IMR-90 (cell line): Measurements from ENCODE around the gene MGRN1. TPM values are rescaled to one million over a fixed set of nuclear protein-coding genes. Genes with fewer than 3 reads are reported as not detected.

ENCODE experiments used
- ATAC-seq: fragments of 200-7000 bp; cut with Tn5 transposase; 2 replicates; pipeline ENCODE4 v1.9.1; 2020; ENCODE audit warnings: low read depth, mild to moderate bottlenecking, moderate library complexity
- BruUV-seq: library from RNA; stranded (reverse); fragments of 400-500 nt; replicated peaks from 2 replicates; lab custom pipeline; 2021; lab: Mats Ljungman, UMichigan
- CTCF ChIA-PET: fragments of 300-600 bp; formaldehyde crosslinking; extraction: SDS; loops from one replicate; lab custom pipeline; 2021; ENCODE audit warnings: antibody characterized with exemption; lab: Yijun Ruan, JAX
- POLR2A ChIA-PET: fragments of 300-600 bp; sonication (Branson Sonifier 250); formaldehyde crosslinking; loops from one replicate; lab custom pipeline; 2022; ENCODE audit warnings: antibody characterized with exemption; ENCODE audit not compliant: unreplicated experiment; lab: Charles Lee
- DNase-seq: peaks from one replicate; pipeline ENCODE4 v3.0.0; 2013
- H2AFZ ChIP-seq: replicated peaks from 2 replicates; pipeline ENCODE3; 2013; ENCODE audit warnings: low read length, mild to moderate bottlenecking; ENCODE audit not compliant: poor library complexity
- H2AK5ac ChIP-seq: 2 replicates; pipeline ENCODE4 v1.6.1; 2013; ENCODE audit warnings: low read depth, low read length, inconsistent platforms
- H2AK9ac ChIP-seq: replicated peaks from 2 replicates; pipeline ENCODE3; 2013; ENCODE audit warnings: mild to moderate bottlenecking, low read depth, low read length, moderate library complexity; ENCODE audit not compliant: poor library complexity
- H2BK120ac ChIP-seq: 2 replicates; pipeline ENCODE4 v1.6.1; 2013; ENCODE audit warnings: low read depth, low read length, inconsistent platforms
- H2BK15ac ChIP-seq: 3 replicates; pipeline ENCODE4 v1.6.1; 2013; ENCODE audit warnings: low read depth, low read length, inconsistent platforms
- H2BK20ac ChIP-seq: 2 replicates; pipeline ENCODE4 v1.6.1; 2013; ENCODE audit warnings: low read depth, mild to moderate bottlenecking, inconsistent platforms, low read length, moderate library complexity
- H2BK5ac ChIP-seq: 2 replicates; pipeline ENCODE4 v1.6.1; 2013; ENCODE audit warnings: mild to moderate bottlenecking, low read depth, low read length, inconsistent platforms; ENCODE audit not compliant: poor library complexity, severe bottlenecking
- H3K14ac ChIP-seq: replicated peaks from 2 replicates; pipeline ENCODE4 v1.6.1; 2013; ENCODE audit warnings: low read depth, low read length, inconsistent platforms
- H3K18ac ChIP-seq: 2 replicates; pipeline ENCODE4 v1.6.1; 2013; ENCODE audit warnings: low read depth, low read length, control low read depth
- H3K23ac ChIP-seq: 2 replicates; pipeline ENCODE4 v1.6.1; 2013; ENCODE audit warnings: low read depth, low read length, inconsistent platforms
- H3K27ac ChIP-seq: 2 replicates; pipeline ENCODE4 v1.5.1; 2013; ENCODE audit warnings: mild to moderate bottlenecking, control low read depth, low read length; ENCODE audit not compliant: insufficient read depth
- H3K27me3 ChIP-seq: 2 replicates; pipeline ENCODE4 v1.6.1; 2013; ENCODE audit warnings: low read length; ENCODE audit not compliant: control insufficient read depth, insufficient read depth
- H3K36me3 ChIP-seq: 2 replicates; pipeline ENCODE4 v1.6.1; 2013; ENCODE audit warnings: low read length, mixed read lengths; ENCODE audit not compliant: control insufficient read depth, insufficient read depth
- H3K4ac ChIP-seq: 2 replicates; pipeline ENCODE4 v1.6.1; 2013; ENCODE audit warnings: low read depth, low read length, inconsistent platforms
- H3K4me1 ChIP-seq: 2 replicates; pipeline ENCODE4 v1.6.1; 2013; ENCODE audit warnings: low read length, mixed read lengths; ENCODE audit not compliant: control insufficient read depth, insufficient read depth
- H3K4me2 ChIP-seq: 2 replicates; pipeline ENCODE4 v1.6.1; 2013; ENCODE audit warnings: low read depth, mild to moderate bottlenecking, control low read depth, low read length, moderate library complexity
- H3K4me3 ChIP-seq: 2 replicates; pipeline ENCODE4 v1.5.1; 2013; ENCODE audit warnings: low read depth, mild to moderate bottlenecking, control low read depth, low read length, moderate library complexity; ENCODE audit not compliant: insufficient read depth
- H3K56ac ChIP-seq: 2 replicates; pipeline ENCODE4 v1.6.1; 2013; ENCODE audit warnings: low read length, inconsistent platforms; ENCODE audit not compliant: insufficient read depth; ENCODE audit errors: extremely low read depth
- H3K79me1 ChIP-seq, 2 experiments: 2 replicates each; pipeline ENCODE4 v1.6.1; 2013; ENCODE audit warnings: low read length in 2 of 2, inconsistent platforms in 1 of 2, low read depth in 1 of 2
- H3K9ac ChIP-seq: 2 replicates; pipeline ENCODE4 v1.6.1; 2013; ENCODE audit warnings: low read depth, low read length, control low read depth
- H3K9me1 ChIP-seq: 2 replicates; pipeline ENCODE4 v1.6.1; 2013; ENCODE audit warnings: low read length, inconsistent platforms; ENCODE audit not compliant: insufficient read depth
- H3K9me3 ChIP-seq: 2 replicates; pipeline ENCODE4 v1.6.1; 2013; ENCODE audit warnings: low read length; ENCODE audit not compliant: control insufficient read depth, insufficient read depth
- H4K20me1 ChIP-seq: 2 replicates; pipeline ENCODE4 v1.6.1; 2013; ENCODE audit warnings: low read length, inconsistent platforms; ENCODE audit not compliant: insufficient read depth
- H4K5ac ChIP-seq: 2 replicates; pipeline ENCODE4 v1.6.1; 2013; ENCODE audit warnings: mild to moderate bottlenecking, low read depth, low read length, control low read depth
- H4K8ac ChIP-seq, 2 experiments: 2 replicates each; pipeline ENCODE4 v1.6.1; 2013; ENCODE audit warnings: low read depth in 2 of 2, low read length in 2 of 2, control low read depth in 1 of 2, inconsistent platforms in 1 of 2
- H4K91ac ChIP-seq: 2 replicates; pipeline ENCODE4 v1.6.1; 2013; ENCODE audit warnings: low read depth, low read length, inconsistent platforms; ENCODE audit not compliant: insufficient read depth
- CHD1 ChIP-seq: IDR thresholded peaks from 2 replicates; pipeline ENCODE4 v1.6.1; 2012; ENCODE audit warnings: low read depth, low read length, improper control_type of control experiment
- FOS ChIP-seq: fragments of 150-350 bp; IDR thresholded peaks from 2 replicates; pipeline ENCODE4 v1.6.1; 2016; ENCODE audit warnings: low read depth, low read length
- MAZ ChIP-seq: IDR thresholded peaks from 2 replicates; pipeline ENCODE4 v1.6.1; 2012; ENCODE audit warnings: low read depth, mild to moderate bottlenecking, low read length, improper control_type of control experiment, moderate library complexity, borderline replicate concordance
- MXI1 ChIP-seq: IDR thresholded peaks from 2 replicates; pipeline ENCODE4 v1.6.1; 2012; ENCODE audit warnings: low read depth, mild to moderate bottlenecking, low read length, moderate library complexity, borderline replicate concordance
- NFE2L2 ChIP-seq: fragments of 150-350 bp; IDR thresholded peaks from 2 replicates; pipeline ENCODE4 v1.6.1; 2016; ENCODE audit warnings: low read depth, mild to moderate bottlenecking, low read length
- POLR2A ChIP-seq: IDR thresholded peaks from 2 replicates; pipeline ENCODE4 v1.6.1; 2012; ENCODE audit warnings: mild to moderate bottlenecking, low read depth, low read length
- SMC3 ChIP-seq: fragments of 150-350 bp; IDR thresholded peaks from 2 replicates; pipeline ENCODE4 v1.6.1; 2016; ENCODE audit warnings: low read depth, mild to moderate bottlenecking, antibody characterized with exemption, low read length, moderate library complexity
- USF2 ChIP-seq: fragments of 150-350 bp; IDR thresholded peaks from 2 replicates; pipeline ENCODE4 v1.6.1; 2017; ENCODE audit warnings: mild to moderate bottlenecking, antibody characterized with exemption, low read length, low read depth
- WGBS, 2 experiments: methylation state at CpG; one replicate each; pipeline versions ENCODE4 v1.1.5 to v1.1.7; 2013; ENCODE audit warnings: missing lambda C conversion rate in 2 of 2; ENCODE audit not compliant: insufficient read length in 1 of 2; ENCODE audit errors: extremely low coverage in 2 of 2; 5-methylcytosine and 5-hydroxymethylcytosine counted together
- dilution Hi-C: fragments of 300-500 bp; cut with HindIII; formaldehyde crosslinking; loops from one replicate; pipeline ENCODE4 v1.14.3; 2018; ENCODE audit warnings: low sequenced_read_pairs; ENCODE audit not compliant: unreplicated experiment
- in situ Hi-C: fragments of 300-500 bp; cut with MboI; formaldehyde crosslinking; loops from 3 replicates; pipeline ENCODE4 v1.14.3; 2019; ENCODE audit warnings: low sequenced_read_pairs, inconsistent platforms, mixed read lengths
- intact Hi-C: fragments of 100-400 bp; cut with micrococcal nuclease; formaldehyde crosslinking; loops from 2 replicates; pipeline ENCODE4 v1.10.0; 2022
- polyA plus RNA-seq, 3 experiments: library from polyadenylated mRNA; depleted of rRNA; stranded (reverse); fragments of >200 nt; gene quantifications; 2 replicates each; pipeline ENCODE4 v1.2.3, GENCODE V29; 2012; ENCODE audit warnings: low replicate concordance in 1 of 3
- total RNA-seq: library from RNA; depleted of rRNA; stranded (reverse); fragments of >200 nt; gene quantifications from 2 replicates; pipeline ENCODE4 v1.2.3, GENCODE V29; 2012

The MGRN1 gene
- total and polyA plus RNA-seq, 2 of the 4 experiments (the other 2 are of a cell fraction) = 11.7 to 32.7 TPM

- Histone ChIP-seq H3K9me1 (no peaks in the 10 kb centered on the region), H2AK5ac (no peak overlapping the region), H3K23ac (no peak overlapping the region), H2BK20ac (no peak overlapping the region), H2BK15ac (no peak overlapping the region), H3K9ac (no peak overlapping the region), H2BK5ac (no peak overlapping the region), H3K4ac (no peak overlapping the region), H2AK9ac (no peak overlapping the region), H3K56ac (no peak overlapping the region), H3K36me3 (no peaks in the 10 kb centered on the region), H3K27ac (no peak overlapping the region), H3K4me1 (no peaks in the 10 kb centered on the region), H3K79me1 (no peaks in the 10 kb centered on the region), H4K20me1 (no peaks in the 10 kb centered on the region), H3K27me3 (peaks cover 2% of the 10 kb centered on the region; the same call in 1 of the 2 replicates), H4K91ac (no peak overlapping the region), H3K4me2 (no peak overlapping the region), H2AFZ (no peak overlapping the region), H3K4me3 (no peak overlapping the region), H4K5ac (no peak overlapping the region), H3K9me3 (no peaks in the 10 kb centered on the region), H3K18ac (no peak overlapping the region), H4K8ac (no peak overlapping the region), H2BK120ac (no peak overlapping the region), H3K14ac (no peak overlapping the region)
- no peak for DNase-seq
- intact Hi-C loops (no loop called here), dilution Hi-C loops (no loop called here), in situ Hi-C loops (no loop called here)
- BruUV-seq = no TSS peak
- POLR2A ChIA-PET = no interaction called here
- TF ChIP-seq USF2 (no peak), NFE2L2 (no peak), MXI1 (no peak), MAZ (no peak), CHD1 (no peak), FOS (no peak), POLR2A (no peak), SMC3 (no peak)
- CTCF ChIA-PET = no interaction called here
- no peak for ATAC-seq
- WGBS, 2 experiments = 66% methylated on average over 10 of the region's 13 CpGs; no CpG with 5 or more reads in 1 of the 2 experiments
Observed at GRCh38 chr16:4578961-4579530, 45.6 kb upstream of the MGRN1 start.
